LHCN-M2 (cell line): Measurements from ENCODE around the gene PDAP1. TPM values are rescaled to one million over a fixed set of nuclear protein-coding genes. Genes with fewer than 3 reads are reported as not detected.
"Not testable (repeated sequence)": the region's sequence is repeated elsewhere in the genome, so short reads cannot be mapped to it uniquely, and the experiment has no call there.

ENCODE experiments used
- DNase-seq: peaks from one replicate; pipeline ENCODE4 v3.0.0-alpha.2; 2012; ENCODE audit warnings: low read depth
- polyA plus RNA-seq: library from polyadenylated mRNA; unstranded; fragments of >200 nt; gene quantifications from one replicate; pipeline ENCODE4 v1.2.1, GENCODE V29; 2012; ENCODE audit warnings: missing spikeins
- total RNA-seq: library from RNA; depleted of rRNA; stranded (reverse); fragments of >200 nt; gene quantifications from 2 replicates; pipeline ENCODE4 v1.2.3, GENCODE V29; 2014; rRNA removed

PDAP1 gene, protein sequence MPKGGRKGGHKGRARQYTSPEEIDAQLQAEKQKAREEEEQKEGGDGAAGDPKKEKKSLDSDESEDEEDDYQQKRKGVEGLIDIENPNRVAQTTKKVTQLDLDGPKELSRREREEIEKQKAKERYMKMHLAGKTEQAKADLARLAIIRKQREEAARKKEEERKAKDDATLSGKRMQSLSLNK
- total RNA-seq, result 233 and 265 TPM in 2 replicates
- 260 TPM for polyA plus RNA-seq

DNA sequence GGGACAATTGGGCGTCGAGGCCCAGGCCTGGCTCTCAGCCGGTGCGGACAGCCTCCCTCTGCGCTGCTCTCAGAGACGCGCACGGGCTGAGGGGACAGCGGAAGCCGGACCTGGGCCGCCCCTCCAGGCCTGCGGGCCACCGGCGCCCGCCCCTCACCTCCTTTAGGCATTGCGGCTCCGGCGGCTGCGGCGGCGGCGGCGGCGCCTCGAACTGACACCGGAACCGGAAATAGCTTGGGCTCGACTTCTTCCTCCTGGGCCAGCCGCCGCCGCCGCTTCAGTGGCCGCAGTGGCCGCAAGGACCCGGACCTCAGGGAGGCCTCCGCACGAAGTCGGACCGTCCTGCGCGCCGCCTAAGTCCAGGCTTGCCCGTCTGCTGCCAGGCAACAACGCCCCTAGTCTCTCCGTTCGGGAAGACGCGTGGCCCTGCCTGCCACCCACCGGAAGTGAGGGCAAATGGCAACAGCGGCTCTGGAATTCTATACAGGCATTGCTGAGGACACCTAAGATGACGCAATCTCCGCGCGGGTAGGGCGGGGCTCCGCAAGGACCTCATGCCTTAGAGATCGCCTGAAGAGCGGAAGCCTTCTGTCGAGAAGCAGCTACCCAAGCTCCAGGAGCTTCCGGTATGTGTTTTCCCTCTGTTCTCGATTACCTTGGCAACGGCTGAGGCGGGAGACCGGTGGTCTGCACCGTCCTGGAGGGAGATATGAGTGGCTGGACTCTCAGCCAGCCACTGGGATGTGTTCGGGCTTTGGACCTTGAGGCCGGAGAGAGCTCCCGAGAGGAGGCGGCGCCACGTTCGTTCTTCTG, at the start of gene PDAP1, which contains the start of gene BUD31:
Gene PDAP1 (minus strand): TSS at position 219 of the 813 bp plus-strand sequence. CDS start 49 bp downstream, at position 170.
Gene BUD31 (plus strand): TSS at position 591 of the 813 bp plus-strand sequence. CDS start 2,124 bp downstream, outside the sequence.
- DNase-seq, result peak; percentile 95

GRCh38 chr7:99457650-99458493, 49.5 kb upstream of the PDAP1 start:
- no peak for DNase-seq

DNA sequence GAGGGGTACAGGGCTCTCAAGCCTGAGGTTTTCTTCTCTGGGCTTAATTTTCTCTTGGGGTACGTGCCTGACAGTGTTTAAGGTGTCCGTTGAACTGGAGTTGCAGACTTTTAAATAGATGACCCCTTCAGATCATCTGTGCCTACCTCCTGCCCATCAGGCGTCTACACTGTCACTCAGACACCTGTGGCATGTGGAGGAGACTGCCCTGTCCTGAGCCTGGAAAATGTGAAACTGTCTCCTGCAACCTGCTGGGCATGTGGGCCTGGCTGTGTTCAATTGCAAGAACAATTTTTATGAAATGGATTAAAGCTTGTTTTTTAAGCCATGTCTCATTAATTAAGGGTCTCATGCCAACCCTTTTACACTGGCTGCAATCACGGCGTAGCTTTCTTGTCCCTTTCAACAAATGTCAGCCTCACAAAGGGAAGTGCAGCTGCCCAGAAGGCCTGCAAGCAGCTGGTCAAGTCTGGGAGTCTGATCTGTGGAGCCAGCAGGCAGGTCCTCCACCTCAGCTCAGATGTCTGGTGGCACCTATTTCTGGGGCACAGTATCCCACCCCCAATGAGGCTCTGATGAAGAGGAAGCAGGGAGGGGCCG, 48.8 kb upstream of the PDAP1 start:
- no peak for DNase-seq

- no peak for DNase-seq
Measured at GRCh38 chr7:99456288-99456687, 47.9 kb upstream of the PDAP1 start.

DNA sequence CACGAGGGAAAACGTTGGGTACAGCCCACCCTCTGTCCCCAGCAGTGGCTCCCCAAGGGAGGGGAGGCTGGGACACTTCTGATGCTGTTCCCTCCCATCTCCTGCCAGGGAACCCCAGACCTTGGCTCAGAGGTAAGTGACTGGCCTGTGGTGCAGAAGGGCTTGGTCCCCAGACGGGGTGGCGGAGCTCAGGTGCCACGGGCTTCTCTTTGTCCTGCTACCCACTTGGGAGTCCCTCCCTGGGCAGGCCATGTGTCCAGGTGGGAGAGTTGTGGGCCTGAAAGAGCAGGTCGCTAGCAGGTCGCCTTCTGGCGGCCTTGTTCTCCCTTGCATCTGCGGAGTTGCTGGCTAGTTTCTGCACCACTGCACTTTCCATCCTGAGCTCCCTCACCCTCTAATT, 47.5 kb upstream of the PDAP1 start:
- DNase-seq, result no peak

GRCh38 chr7:99453105-99453504, 44.7 kb upstream of the PDAP1 start:
- DNase-seq, result no peak

- DNase-seq, result no peak
Measured at GRCh38 chr7:99452541-99452940, 44.1 kb upstream of the PDAP1 start.

- no peak for DNase-seq
Measured at GRCh38 chr7:99451936-99452335, 43.5 kb upstream of the PDAP1 start.

- DNase-seq, result no peak
Measured at GRCh38 chr7:99449326-99449725, 40.9 kb upstream of the PDAP1 start.

- no peak for DNase-seq
Measured at GRCh38 chr7:99448855-99449254, 40.5 kb upstream of the PDAP1 start.

GRCh38 chr7:99447943-99448342, 39.5 kb upstream of the PDAP1 start:
- peak; percentile 23 for DNase-seq

GRCh38 chr7:99446096-99446495, 37.7 kb upstream of the PDAP1 start:
- DNase-seq, result peak; percentile 41

DNA sequence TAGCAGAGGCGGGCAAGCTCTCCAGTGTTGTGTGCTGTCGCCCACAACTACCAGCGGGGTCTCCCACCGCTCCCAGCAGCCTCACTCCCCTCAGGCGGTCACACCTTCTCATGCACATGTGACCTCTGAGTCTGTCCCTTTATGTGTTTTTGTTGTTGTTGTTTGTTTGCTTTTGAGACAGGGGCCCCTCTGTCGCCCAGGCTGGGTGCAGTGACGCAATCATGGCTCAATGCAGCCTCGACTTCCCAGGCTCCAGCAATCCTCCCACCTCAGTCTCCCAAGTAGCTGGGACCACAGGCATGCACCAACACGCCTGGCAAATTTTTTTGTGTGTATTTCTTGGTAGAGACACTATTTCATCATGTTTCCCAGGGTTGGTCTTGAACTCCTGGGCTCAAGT, 31.8 kb upstream of the PDAP1 start:
- peak; percentile 15 for DNase-seq

DNA sequence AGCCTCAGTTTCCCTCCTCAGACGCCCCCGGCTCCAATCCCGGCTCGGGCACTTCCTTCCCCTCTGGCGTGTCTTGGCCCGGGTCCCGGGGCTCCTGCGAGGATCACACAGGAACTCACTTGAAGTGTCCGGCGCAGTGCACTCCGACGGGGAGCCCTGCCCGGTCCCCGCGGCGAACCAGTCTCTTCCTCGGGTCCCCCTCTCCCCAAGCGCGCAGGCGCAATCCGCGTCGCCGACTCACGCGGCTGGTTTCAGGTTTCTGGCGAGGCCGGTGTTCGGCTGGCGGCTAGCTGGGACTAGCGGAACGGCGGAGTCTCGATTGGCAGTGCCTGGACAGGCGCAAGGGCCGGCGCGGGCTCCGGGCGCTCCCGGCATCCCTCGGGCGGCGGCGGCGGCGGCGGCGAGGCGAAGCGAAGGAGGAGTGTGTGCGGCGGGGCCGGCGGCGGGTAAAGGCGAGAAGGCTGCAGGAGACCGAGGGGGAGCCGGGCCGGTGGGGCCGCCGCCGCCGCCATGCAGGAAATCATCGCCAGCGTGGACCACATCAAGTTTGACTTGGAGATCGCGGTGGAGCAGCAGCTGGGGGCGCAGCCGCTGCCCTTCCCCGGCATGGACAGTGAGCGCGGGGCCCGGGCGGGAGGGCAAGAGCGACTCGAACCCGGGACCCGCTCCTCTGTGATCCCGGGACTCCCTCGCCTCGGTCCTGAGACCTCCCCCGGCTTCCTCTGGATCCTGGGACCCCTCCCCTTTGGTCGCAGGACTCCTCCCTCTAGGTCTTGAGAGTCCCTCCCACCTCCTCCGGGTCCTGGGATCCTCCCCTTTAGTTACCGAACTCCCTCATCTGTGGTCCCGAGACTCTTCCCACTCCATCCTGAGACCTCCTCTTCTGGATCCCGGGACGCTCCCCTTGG, 30.4 kb upstream of the PDAP1 start, which contains the start of the genes CPSF4 and PTCD1:
Gene CPSF4 (plus strand): TSS at position 371 of the 908 bp plus-strand sequence. CDS start 140 bp downstream, at position 511.
Gene PTCD1 (minus strand): TSS at position 226 of the 908 bp plus-strand sequence. CDS start 3,556 bp downstream, outside the sequence.
- DNase-seq, result peak; percentile 96

DNA sequence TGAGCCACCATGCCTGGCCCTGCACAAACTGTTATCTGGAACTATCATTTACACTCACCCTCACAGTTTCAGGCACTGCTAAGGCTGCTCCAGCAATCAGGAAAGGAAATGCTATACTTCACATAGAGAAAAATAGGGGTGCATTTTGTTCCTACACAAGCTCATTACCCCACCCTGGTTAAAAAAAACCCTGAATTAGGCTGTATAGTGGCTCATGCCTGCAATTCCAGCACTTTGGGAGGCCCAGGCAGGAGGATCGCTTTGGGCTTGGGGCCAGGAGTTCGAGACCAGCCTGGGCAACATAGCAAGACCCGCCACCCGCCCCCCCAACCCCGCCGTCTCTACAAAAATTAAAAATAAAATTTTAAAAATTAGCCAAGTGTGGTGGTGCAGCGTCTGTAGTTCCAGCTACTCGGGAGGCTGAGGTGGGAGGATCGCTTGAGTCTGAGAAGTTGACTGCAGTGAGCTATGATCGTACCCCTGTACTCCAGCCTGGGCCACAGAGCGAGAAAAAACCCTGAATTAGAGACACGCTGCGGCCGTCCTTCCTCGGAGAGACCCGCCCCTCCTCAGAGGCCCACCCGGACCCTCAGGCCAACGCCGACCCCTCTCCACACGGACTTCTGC, 29.7 kb upstream of the PDAP1 start:
- DNase-seq, result no peak

DNA sequence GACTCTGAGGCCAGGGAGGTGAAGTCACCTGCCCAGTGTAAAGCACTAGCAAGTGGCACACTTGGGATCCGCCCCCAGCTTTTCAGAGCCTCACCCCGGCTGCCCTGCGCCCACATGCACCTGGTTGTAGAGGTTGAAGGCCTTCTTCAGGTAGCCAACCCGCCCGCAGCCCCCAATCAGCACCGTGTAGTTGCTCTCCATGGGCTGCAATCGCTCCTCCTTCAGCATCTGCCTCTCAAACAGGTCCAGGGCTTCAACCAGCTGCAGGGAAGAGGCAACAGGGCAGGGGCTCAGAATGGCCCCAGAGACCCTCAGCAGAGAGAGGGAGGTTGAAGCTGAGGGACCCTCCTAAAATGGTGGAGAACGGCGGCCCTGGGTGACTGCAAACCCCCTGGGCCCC, 24.8 kb upstream of the PDAP1 start:
- DNase-seq, result no peak

DNA sequence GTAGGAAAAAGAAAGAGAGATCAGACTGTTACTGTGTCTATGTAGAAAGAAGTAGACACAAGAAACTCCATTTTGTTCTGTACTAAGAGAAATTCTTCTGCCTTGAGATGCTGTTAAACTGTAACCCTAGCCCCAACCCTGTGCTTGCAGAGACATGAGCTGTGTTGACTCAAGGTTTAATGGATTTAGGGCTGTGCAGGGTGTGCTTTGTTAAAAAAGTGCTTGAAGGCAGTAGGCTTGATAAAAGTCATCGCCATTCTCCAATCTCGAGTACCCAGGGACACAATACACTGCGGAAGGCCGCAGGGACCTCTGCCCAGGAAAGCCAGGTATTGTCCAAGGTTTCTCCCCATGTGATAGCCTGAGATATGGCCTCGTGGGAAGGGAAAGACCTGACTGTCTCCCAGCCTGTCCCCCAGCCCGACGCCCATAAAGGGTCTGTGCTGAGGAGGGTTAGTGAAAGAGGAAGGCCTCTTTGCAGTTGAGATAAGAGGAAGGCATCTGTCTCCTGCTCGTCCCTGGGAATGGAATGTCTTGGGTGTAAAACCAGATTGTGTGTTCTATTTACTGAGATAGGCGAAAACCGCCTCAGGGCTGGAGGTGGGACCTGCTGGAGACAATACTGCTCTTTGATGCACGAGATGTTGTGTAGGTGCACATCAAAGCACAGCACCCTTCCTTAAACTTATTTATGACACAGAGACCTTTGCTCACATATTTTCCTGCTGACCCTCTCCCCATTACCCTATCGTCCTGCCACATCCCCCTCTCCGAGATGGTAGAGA, 23.6 kb upstream of the PDAP1 start:
- not testable (repeated sequence) for DNase-seq

- no peak for DNase-seq
Measured at GRCh38 chr7:99429756-99430155, 21.4 kb upstream of the PDAP1 start.
